GM21381 (cell line): Measurements from ENCODE around the gene CHST2.
A peak's percentile ranks its signal among the peaks of the same experiment; 100 is the strongest.

Experiments used
- ATAC-seq: cut with Tn5 transposase; IDR thresholded peaks from one replicate; pipeline ENCODE4 v1.9.1; 2021; ENCODE audit warnings: mild to moderate bottlenecking, moderate library complexity; ENCODE audit not compliant: unreplicated experiment

The CHST2 gene

DNA sequence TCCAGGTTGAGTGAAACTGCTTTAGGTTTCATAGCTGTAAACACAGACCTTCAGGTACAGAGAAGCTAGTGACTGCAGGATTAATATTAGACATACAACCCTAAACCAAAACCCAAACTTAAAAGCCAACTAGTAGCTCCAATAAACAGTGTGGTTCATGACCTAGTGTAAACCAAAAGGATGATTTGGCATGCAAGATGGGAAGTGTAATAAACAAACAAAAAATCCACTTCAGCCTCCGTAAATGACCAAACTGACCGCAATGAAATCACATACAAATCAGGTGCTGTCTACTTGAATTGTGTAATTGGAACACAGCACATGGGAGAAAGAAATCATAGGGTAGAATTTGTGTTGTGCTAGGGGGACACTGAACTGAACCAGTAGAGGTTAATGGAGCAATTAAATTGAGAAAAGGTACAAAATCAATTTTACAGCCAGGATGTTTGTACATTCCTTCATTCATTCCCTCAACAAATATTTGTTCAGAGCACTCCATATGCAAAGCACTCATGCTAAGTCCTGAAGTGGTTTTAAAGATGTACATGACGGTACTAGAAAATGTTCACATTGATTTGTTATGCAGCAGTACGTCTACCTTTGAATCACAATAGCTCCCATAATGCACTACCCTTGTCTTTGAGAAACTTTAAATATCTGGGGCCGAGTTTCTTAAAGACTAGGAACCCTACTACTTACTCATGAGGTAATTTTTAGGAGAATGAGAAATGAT is 21.4 kb upstream of the CHST2 start:
- no peak for ATAC-seq

DNA sequence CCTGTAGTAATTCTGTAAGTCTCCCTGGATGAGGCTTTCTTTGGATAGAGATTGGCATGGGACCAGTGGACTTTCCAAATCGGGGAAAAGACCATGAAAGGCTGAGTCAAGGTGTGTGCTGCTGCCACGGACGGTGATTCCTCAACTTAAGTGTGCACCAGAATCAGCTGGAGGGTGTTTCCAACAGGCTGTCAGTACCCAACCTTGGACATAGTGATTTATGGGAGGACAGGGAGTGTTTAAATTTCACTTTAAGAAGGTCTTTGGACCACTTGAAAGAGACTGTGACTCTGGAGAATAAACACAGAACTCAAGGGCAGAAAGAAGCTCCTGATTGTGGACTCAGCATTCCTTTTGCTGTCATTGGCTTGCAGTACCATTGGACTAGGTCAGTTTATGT is 20.4 kb upstream of the CHST2 start:
- ATAC-seq = no peak

DNA sequence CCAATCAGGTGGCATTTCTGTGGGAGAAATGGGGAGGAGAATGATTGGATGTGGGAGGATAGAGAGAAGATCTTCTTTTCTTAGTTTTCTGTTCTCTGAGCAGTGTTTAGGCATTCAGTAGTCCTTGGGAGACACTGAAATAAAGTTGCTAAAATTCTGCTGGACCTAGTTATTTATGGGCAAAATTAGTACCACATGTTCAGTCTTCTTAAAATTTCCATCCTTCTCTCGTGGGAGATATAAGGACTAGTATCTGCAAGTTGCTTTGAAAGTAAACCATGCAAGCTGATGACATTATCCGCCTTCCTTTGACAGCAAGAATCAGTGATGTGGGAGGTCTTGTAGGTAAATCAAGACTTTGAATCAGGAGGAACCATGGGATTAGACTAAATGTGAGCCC is 19.9 kb upstream of the CHST2 start:
- ATAC-seq = no peak

DNA sequence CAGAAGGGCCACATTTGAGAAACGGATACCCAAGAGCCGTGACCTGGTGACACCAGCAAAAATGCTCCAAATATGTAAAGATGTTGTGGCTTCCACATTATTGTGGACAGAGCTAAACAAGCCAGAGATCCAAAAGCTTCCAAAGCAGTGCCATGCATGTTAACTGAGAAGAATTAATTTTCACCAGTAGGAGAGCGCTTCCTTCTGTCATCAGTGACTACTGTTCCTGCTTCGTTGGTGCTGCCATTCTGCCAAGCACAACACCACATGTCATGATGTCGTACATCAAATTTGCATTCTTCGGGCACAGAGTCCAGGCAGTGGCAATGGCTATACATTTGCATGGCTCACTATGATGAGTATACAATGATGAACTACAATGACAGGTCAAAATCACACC is 19.1 kb upstream of the CHST2 start:
- no peak for ATAC-seq

DNA sequence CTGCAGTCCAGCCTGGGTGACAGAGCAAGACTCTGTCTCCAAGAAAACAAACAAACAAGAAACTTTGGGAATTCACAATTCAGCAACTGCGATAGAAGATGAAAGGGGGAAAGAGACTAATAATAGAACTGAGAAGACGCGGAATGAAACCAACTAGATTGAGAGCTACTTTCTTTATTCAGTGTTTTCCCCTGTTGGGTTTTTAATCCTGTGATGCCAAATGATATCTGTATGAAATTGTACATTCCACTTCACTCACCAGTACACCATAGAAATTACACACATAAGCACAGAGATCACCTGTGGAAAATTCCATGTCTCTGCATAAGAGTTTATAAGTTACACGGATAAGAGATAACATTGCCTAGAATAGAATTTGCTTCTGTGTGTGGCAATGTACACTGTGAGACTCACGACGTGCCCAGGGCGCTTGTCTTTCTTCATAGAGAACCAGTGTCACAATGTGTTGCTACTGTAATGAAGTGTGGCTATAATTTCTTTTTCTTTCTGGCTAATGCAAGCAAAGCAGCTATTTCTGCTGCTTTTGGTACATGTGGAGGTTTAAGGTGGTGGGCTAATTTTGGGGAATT is 17.7 kb upstream of the CHST2 start:
- ATAC-seq = no peak

DNA sequence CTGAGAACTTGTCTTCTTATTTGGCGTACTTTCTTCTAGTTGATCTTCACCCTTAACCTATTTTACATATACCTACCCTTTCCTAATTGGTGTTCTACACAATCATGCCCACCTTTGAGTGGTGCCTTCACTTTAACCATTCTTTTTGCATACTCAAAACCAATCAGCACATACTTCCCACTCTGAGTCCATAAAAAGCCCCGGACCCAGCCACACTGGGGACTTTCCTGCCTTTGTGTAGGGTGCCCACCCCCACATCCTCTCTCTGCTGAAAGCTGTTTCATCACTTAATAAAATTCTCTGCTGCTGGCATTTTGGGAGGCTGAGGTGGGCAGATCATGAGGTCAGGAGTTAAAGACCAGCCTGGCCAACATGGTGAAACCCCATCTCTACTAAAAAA is 15.9 kb upstream of the CHST2 start:
- no peak for ATAC-seq

DNA sequence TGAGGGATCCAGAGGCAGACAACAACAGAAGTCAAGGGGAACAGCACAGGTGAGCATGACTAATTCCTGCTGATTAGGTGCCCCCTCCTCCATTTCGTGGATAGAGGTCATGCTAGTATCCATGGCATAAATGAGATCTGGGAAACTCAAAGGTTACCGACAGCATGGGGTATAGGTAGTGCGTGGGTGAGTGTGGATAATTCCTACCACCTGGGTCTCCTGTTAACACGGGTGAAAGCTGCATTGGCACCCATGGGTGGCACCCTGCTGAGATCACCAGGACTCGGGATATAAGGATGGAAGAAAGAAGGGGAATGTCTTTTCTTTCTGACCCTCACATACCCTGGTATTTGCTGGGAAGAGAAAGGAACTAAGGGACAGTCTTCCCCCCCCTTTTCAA is 14.4 kb upstream of the CHST2 start:
- no peak for ATAC-seq

DNA sequence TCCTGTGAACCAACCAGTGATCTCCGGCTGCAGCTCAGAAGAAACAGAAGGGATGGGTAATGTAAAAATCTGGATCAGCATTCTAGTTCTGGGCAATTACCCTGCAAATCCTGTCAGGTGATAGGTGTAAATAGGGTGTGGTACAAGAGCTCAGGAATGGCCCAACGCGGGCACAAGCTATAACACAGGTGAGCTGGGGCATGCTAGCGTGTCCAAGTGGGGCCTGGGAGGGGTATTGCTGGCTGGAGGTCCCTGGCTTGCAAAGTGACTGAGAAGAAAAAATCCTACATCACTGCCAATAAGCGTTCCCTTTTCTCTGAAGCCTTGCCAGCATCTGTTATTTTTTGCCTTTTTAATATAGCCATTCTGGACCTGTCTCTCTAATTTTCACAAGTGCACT is 9.7 kb upstream of the CHST2 start:
- ATAC-seq = no peak

DNA sequence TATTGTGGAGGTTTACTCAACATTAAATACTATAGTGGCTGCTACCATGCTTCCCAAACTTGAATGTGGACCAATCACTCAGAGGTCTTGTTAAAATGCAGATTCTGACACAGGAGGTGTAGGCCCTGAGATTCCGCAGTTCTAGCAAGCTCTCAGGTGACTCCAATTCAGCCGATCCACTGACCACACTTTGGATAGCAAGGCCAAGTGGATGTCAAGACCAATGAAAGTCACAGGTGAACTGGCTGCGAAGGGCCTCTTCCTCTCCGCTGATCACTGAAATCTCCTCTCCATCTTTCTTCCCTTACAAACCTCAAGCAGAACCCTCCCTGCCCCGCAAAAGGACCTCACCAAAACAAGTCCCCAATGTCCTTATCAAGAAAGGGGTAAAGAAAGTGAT is 9.2 kb upstream of the CHST2 start:
- ATAC-seq = no peak

DNA sequence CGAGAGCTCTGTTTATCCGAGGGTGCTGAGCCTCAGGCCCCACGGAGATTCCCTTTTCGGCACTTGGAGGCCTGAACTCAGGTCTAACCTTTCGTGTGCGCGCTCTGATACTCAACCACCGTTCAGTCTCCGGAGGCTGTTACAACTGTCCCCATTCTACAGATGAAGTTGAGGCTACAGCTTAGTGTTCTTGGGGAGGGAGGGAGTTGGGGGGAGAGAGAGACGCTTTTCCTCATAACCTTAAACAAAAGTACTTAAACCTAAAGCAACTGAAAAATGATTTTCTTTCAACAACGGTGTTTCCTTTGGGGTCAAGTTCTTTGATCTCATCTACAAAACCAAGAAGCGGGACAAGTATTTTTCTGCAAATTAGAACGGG is 952 bp upstream of the CHST2 start:
- ATAC-seq = no peak

DNA sequence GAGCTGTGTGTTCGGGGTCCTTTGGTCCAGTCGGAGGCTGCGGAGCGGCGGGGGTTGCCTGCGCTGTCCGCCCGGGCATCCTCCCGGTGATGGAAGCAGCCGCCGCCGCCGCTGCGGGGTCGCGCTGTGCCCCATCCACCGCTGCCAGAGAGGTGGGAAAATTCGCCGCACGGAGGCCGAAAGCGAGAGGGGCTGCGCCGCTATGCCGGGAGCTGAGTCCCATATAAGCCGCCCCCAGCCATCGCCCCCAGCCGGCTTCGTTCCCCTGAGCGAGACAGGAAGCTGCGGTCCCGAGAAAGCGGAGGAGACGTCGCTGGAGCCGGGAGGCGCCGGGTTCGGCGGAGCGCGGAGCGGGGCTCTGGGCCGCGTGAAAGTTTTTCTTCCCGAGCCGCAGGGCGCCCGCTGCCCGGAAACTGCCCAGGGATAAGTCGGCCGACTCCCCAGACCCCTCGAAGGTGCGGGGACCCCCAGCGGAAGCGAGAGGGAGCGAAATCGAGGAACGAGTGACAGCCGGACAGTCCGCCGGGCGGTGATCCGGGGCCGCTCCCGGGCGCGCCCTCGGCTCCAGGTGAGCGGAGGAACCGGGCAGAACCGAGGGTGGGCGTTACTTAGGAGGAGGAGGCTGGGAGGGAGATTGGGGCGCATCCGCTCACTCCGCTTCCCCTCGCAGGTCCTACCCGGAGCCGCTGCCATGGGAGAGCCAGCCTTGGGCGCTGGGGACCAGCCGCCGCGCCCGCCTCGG is 574 bp downstream of the CHST2 start:
- ATAC-seq = peak; percentile 10

DNA sequence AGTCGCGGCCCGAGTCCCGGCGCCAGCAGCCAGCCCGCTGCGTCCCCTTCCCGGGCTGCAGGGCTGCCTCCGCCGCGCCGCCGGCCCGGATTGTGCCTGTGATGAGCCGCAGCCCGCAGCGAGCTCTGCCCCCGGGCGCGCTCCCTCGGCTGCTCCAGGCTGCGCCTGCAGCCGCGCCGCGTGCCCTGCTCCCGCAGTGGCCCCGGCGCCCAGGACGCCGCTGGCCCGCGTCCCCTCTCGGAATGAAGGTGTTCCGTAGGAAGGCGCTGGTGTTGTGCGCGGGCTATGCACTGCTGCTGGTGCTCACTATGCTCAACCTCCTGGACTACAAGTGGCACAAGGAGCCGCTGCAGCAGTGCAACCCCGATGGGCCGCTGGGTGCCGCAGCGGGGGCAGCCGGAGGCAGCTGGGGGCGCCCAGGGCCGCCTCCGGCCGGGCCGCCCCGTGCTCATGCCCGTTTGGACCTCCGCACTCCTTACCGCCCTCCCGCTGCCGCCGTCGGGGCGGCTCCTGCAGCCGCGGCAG is 1.2 kb downstream of the CHST2 start:
- peak; percentile 28 for ATAC-seq

DNA sequence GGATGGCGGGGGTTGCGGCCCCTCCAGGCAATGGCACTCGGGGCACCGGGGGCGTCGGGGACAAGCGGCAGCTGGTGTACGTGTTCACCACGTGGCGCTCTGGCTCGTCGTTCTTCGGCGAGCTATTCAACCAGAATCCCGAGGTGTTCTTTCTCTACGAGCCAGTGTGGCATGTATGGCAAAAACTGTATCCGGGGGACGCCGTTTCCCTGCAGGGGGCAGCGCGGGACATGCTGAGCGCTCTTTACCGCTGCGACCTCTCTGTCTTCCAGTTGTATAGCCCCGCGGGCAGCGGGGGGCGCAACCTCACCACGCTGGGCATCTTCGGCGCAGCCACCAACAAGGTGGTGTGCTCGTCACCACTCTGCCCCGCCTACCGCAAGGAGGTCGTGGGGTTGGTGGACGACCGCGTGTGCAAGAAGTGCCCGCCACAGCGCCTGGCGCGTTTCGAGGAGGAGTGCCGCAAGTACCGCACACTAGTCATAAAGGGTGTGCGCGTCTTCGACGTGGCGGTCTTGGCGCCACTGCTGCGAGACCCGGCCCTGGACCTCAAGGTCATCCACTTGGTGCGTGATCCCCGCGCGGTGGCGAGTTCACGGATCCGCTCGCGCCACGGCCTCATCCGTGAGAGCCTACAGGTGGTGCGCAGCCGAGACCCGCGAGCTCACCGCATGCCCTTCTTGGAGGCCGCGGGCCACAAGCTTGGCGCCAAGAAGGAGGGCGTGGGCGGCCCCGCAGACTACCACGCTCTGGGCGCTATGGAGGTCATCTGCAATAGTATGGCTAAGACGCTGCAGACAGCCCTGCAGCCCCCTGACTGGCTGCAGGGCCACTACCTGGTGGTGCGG is 1.9 kb downstream of the CHST2 start:
- ATAC-seq = no peak

DNA sequence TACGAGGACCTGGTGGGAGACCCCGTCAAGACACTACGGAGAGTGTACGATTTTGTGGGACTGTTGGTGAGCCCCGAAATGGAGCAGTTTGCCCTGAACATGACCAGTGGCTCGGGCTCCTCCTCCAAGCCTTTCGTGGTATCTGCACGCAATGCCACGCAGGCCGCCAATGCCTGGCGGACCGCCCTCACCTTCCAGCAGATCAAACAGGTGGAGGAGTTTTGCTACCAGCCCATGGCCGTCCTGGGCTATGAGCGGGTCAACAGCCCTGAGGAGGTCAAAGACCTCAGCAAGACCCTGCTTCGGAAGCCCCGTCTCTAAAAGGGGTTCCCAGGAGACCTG is 2.5 kb downstream of the CHST2 start:
- no peak for ATAC-seq

DNA sequence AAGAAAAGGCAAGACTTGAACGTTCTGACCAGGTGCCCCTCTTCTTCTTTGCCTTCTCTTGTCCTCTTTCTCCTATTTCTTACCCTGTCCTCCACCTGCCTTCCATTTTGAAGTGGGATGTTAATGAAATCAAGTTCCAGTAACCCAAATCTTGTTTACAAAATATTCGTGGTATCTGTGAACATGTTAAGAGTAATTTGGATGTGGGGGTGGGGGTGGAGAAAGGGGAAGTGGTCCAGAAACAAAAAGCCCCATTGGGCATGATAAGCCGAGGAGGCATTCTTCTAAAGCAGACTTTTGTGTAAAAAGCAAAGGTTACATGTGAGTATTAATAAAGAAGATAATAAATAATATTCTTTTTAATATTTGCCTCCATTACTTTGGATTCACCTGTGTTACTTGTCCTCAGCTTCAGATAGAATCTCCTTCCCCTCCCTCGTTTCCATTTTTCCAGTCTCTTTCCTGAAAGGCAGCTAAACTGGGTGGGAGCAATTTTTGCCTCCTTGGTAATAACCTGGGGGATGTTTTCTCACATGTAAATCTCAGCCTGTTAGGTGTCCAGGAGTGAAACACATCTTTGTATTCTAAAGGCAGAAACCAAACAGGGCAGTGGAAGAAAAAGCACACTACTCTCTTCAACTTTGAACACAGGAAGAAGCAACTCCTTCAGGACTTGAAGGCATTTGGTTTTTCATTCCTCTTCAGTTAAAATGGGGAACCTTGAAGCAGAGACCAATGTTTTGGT is 3.2 kb downstream of the CHST2 start:
- ATAC-seq = no peak

DNA sequence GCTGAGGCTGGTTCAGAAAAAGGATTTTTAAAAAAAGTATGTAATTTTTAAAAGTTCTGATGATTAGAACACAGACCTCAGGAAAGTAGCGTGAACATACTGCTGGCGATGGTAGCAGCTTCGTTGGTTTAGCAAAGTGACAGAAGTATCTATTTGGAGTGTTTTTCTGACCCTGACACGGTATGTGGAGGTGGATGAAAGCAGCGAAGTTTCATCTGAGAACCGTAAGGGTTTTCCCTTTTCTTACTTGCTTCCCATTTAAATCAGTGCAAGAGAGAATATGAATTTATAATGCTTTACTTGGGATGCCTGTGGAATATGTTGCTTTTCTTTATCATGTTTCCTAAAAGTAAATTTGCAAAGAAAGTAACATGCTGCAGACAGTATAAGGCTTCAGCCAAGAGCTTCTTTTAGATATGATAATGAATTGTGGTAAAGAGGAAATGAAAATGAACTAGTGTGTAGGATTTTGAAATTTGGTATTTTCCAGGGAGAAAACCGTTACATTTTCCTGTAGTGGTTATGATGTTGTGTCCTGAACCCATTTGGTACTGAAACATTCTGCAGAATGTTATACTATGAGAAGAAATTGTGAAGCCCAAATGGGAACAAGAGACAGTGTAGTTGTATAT is 3.9 kb downstream of the CHST2 start:
- ATAC-seq = no peak

DNA sequence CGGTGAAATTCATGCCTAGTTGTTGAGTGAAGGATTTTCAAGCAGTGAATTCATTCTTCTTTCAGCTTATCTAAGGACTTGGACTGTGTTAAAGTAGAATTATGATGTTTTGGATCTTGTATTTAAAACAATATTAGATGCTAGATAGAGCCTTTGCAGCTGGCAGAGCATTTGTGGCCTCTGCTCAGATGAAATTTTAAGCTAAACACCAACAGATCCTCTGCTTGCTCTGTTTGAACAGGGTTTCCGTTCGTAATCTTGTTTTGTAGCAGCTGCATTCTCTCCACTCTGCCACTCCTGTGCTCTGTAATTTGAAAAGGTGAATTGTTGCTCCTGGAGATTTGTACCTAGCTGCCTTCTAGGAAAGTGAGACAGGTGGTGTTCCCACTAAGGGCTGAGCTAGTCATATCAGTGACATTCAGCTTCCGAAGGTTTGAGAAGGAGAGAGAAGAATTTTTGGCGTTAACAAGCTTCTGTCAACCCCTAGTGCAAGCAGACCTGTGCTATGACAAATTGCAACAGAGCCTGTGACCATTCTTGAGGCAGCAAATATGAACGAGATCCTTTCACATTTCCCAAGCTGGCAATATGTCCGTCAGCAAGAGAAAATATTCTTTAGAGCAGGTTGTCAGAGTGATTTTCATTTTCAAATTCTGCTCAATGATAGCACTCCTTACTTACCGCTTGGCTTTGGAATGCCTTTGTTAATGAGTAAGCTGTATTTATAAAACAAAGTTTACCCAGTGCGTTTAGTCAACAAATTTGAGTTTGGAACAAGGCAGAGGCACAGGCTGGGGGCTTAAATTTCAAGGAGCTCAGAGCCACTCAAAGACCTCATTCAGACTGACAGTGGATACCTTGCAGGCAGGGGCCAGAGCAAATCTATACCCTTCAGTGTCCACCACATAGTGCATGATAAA is 5.3 kb downstream of the CHST2 start:
- ATAC-seq = no peak

DNA sequence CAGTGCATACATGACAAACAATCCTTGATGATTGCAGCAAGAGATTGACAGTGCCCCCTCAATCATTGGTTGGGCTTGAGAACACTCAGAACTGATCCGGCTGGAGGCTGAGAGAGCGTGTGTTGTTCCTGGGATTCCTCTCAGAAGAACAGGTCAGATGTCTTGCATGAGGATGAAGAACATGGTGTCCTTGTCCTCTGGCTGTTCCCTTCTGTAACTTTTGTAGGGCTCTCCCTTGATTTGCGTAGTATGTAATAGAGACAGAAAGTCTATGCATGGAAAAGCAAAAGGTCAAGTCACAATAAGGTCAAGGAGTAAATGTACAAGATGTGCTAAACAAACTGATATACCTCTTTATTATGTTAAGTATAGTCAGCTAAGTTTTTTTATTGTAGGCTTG is 8.2 kb downstream of the CHST2 start:
- no peak for ATAC-seq
